HFF-Myc (cell line): ENCODE data around the gene DDX28.
A peak's percentile ranks its signal among the peaks of the same experiment; 100 is the strongest.

ENCODE experiments used
- DNase-seq: peaks from one replicate; pipeline ENCODE4 v3.0.0-alpha.2; 2011; ENCODE audit warnings: low read depth; ENCODE audit errors: extremely low read depth
- H3K4me3 ChIP-seq: replicated peaks from 2 replicates; pipeline ENCODE4 v1.5.1; 2011; ENCODE audit warnings: low read depth, mild to moderate bottlenecking, control low read depth, low read length
- CTCF ChIP-seq: IDR thresholded peaks from 2 replicates; pipeline ENCODE4 v1.5.1; 2012; ENCODE audit warnings: mild to moderate bottlenecking, low read depth, low read length, control low read depth; ENCODE audit errors: missing control alignments

DDX28 gene

GRCh38 chr16:68068926-68069325 is 45.9 kb upstream of the DDX28 start:
- no peak for DNase-seq

GRCh38 chr16:68066763-68067162 is 43.7 kb upstream of the DDX28 start:
- no peak for DNase-seq
- no peak overlapping the region for H3K4me3 ChIP-seq
- no peak for TF ChIP-seq CTCF

More at GRCh38 chr16:68068926-68069325, 45.9 kb upstream of the DDX28 start:
- no peak for TF ChIP-seq CTCF
- no peak overlapping the region for H3K4me3 ChIP-seq

- H3K4me3 ChIP-seq: no peak overlapping the region
- DNase-seq: no peak
Measured at GRCh38 chr16:68065716-68066305, 42.8 kb upstream of the DDX28 start.

GRCh38 chr16:68064791-68065365 is 41.8 kb upstream of the DDX28 start:
- TF ChIP-seq CTCF: peak; percentile 90
- no peak for DNase-seq

More at GRCh38 chr16:68065716-68066305, 42.8 kb upstream of the DDX28 start:
- no peak for TF ChIP-seq CTCF

GRCh38 chr16:68062910-68063393 is 39.9 kb upstream of the DDX28 start:
- no peak for TF ChIP-seq CTCF
- no peak for DNase-seq
- H3K4me3 ChIP-seq: no peak overlapping the region

More at GRCh38 chr16:68064791-68065365, 41.8 kb upstream of the DDX28 start:
- H3K4me3 ChIP-seq: no peak overlapping the region

GRCh38 chr16:68061396-68061795 is 38.4 kb upstream of the DDX28 start:
- TF ChIP-seq CTCF: no peak
- DNase-seq: no peak
- H3K4me3 ChIP-seq: no peak overlapping the region

GRCh38 chr16:68059804-68060203 is 36.8 kb upstream of the DDX28 start:
- DNase-seq: no peak
- no peak overlapping the region for H3K4me3 ChIP-seq
- no peak for TF ChIP-seq CTCF
